ENCODE results near the gene SNAP25. TPM values are rescaled to one million over a fixed set of nuclear protein-coding genes. Genes with fewer than 3 reads are reported as not detected.

Gene SNAP25
- total and polyA plus RNA-seq, 2 donors (not counting 1 experiment from before 2014, with no cell fraction given), result 0.27 TPM; not detected in 1

GRCh38 chr20:10342152-10342551 is 123.5 kb downstream of the SNAP25 start:
- Histone ChIP-seq H4K20me1 (ENCODE audit: control insufficient read depth, insufficient read depth, low read length, poor library complexity, severe bottlenecking) (no peaks in the 10 kb centered on the region), H3K4me1 (ENCODE audit: control insufficient read depth in 2 of 2, insufficient read depth in 2 of 2, low read length in 2 of 2) (no peaks in the 10 kb centered on the region), H3K36me3 (replicated peaks in 1 of 2; ENCODE audit: control extremely low read depth in 1 of 2, control insufficient read depth in 1 of 2, extremely low read depth in 1 of 2, insufficient read depth in 2 of 2, low read length in 1 of 2) (no peaks in the 10 kb centered on the region), H2AFZ (ENCODE audit: insufficient read depth, low read depth, low read length, poor library complexity, severe bottlenecking) (no peak overlapping the region), H3K4me2 (replicated peaks; ENCODE audit: low read depth, low read length, poor library complexity, severe bottlenecking) (no peak overlapping the region), H3K4me3 (ENCODE audit: control extremely low read depth in 1 of 5, extremely low read depth in 1 of 5, insufficient read depth in 1 of 5, low read depth in 2 of 5, low read length in 4 of 5) (no peak overlapping the region), H3K79me2 (ENCODE audit: control insufficient read depth, insufficient read depth, low read length) (no peaks in the 10 kb centered on the region), H3K9me3 (ENCODE audit: control extremely low read depth in 1 of 3, control insufficient read depth in 2 of 3, insufficient read depth in 1 of 3, low read length in 2 of 3) (peaks cover 0 to 18% (median 0%) of the 10 kb centered on the region in 3 donors), H3K27ac (ENCODE audit: low read length in 2 of 2) (no peak overlapping the region), H3K27me3 (replicated peaks in 1 of 4; ENCODE audit: control extremely low read depth in 1 of 4, control insufficient read depth in 3 of 4, insufficient read depth in 4 of 4, low read length in 3 of 4) (no peaks in the 10 kb centered on the region), H3K9ac (ENCODE audit: low read length) (no peak overlapping the region)
- intact Hi-C loops (cut with micrococcal nuclease), result no loop called here
- H3K4me3 Mint-ChIP-seq, result no peak overlapping the region
- ChIA-PET POLR2A (no interaction called here), CTCF (no interaction called here)
- no peaks in the 10 kb centered on the region for H3K4me1 Mint-ChIP-seq
- TF ChIP-seq CTCF (IDR thresholded peaks at IDR 0.05) (no peak), EZH2 (IDR thresholded peaks at IDR 0.05; ENCODE audit: borderline replicate concordance, insufficient read depth, low read depth, low read length, poor library complexity, severe bottlenecking) (no peak)
- 92% methylated on average over 1 of the region's 1 CpG for WGBS (ENCODE audit: insufficient coverage)
- ATAC-seq (ENCODE audit: low read depth), result no peak
- no peaks in the 10 kb centered on the region for H3K9me3 Mint-ChIP-seq (ENCODE audit: insufficient read depth)
- DNase-seq, result no peak
- H3K27ac Mint-ChIP-seq, result no peak overlapping the region
- H3K27me3 Mint-ChIP-seq, result peaks cover 4% of the 10 kb centered on the region

- no peaks in the 10 kb centered on the region for H3K27me3 ChIP-seq (replicated peaks in 1 of 4; ENCODE audit: control extremely low read depth in 1 of 4, control insufficient read depth in 3 of 4, insufficient read depth in 4 of 4, low read length in 3 of 4)
- no peak overlapping the region for H2AFZ ChIP-seq (ENCODE audit: insufficient read depth, low read depth, low read length, poor library complexity, severe bottlenecking)
- Mint-ChIP-seq H3K4me1 (no peaks in the 10 kb centered on the region), H3K9me3 (ENCODE audit: insufficient read depth) (no peaks in the 10 kb centered on the region), H3K4me3 (no peak overlapping the region), H3K27me3 (no peaks in the 10 kb centered on the region), H3K27ac (no peak overlapping the region)
- WGBS (ENCODE audit: insufficient coverage), result no CpG with 5 or more reads among the region's 6 CpGs
- H3K4me3 ChIP-seq (ENCODE audit: control extremely low read depth in 1 of 5, extremely low read depth in 1 of 5, insufficient read depth in 1 of 5, low read depth in 2 of 5, low read length in 4 of 5), result no peak overlapping the region
- ATAC-seq (ENCODE audit: low read depth) (no peak), DNase-seq (no peak)
- TF ChIP-seq CTCF (IDR thresholded peaks at IDR 0.05), result no peak
- no peak for TF ChIP-seq EZH2 (IDR thresholded peaks at IDR 0.05; ENCODE audit: borderline replicate concordance, insufficient read depth, low read depth, low read length, poor library complexity, severe bottlenecking)
- peaks cover 0 to 18% (median 0%) of the 10 kb centered on the region in 3 donors for H3K9me3 ChIP-seq (ENCODE audit: control extremely low read depth in 1 of 3, control insufficient read depth in 2 of 3, insufficient read depth in 1 of 3, low read length in 2 of 3)
- H3K9ac ChIP-seq (ENCODE audit: low read length), result no peak overlapping the region
- POLR2A ChIA-PET, result no interaction called here
- no peaks in the 10 kb centered on the region for H3K4me1 ChIP-seq (ENCODE audit: control insufficient read depth in 2 of 2, insufficient read depth in 2 of 2, low read length in 2 of 2)
- no peak overlapping the region for H3K4me2 ChIP-seq (replicated peaks; ENCODE audit: low read depth, low read length, poor library complexity, severe bottlenecking)
- no peaks in the 10 kb centered on the region for H3K36me3 ChIP-seq (replicated peaks in 1 of 2; ENCODE audit: control extremely low read depth in 1 of 2, control insufficient read depth in 1 of 2, extremely low read depth in 1 of 2, insufficient read depth in 2 of 2, low read length in 1 of 2)
- no peaks in the 10 kb centered on the region for H3K79me2 ChIP-seq (ENCODE audit: control insufficient read depth, insufficient read depth, low read length)
- CTCF ChIA-PET, result no interaction called here
- intact Hi-C loops (cut with micrococcal nuclease), result no loop called here
- no peak overlapping the region for H3K27ac ChIP-seq (ENCODE audit: low read length in 2 of 2)
- H4K20me1 ChIP-seq (ENCODE audit: control insufficient read depth, insufficient read depth, low read length, poor library complexity, severe bottlenecking), result no peaks in the 10 kb centered on the region
Measured at GRCh38 chr20:10344953-10345352, 126.3 kb downstream of the SNAP25 start.

Measured in B cell (primary cell).